Renal cortical epithelial cell (primary cell): ENCODE results near the gene HTRA1. TPM values are rescaled to one million over a fixed set of nuclear protein-coding genes. Genes with fewer than 3 reads are reported as not detected.

ENCODE experiments used
- DNase-seq: peaks from one replicate; pipeline ENCODE4 v3.0.0-alpha.2; 2011; ENCODE audit warnings: low read depth
- total RNA-seq: library from RNA; depleted of rRNA; stranded (reverse); fragments of >200 nt; gene quantifications from 2 replicates; pipeline ENCODE4 v1.2.3, GENCODE V29; 2014

HTRA1 gene
- total RNA-seq, 1 donor from 2014 or later, result 27.9 TPM

DNA sequence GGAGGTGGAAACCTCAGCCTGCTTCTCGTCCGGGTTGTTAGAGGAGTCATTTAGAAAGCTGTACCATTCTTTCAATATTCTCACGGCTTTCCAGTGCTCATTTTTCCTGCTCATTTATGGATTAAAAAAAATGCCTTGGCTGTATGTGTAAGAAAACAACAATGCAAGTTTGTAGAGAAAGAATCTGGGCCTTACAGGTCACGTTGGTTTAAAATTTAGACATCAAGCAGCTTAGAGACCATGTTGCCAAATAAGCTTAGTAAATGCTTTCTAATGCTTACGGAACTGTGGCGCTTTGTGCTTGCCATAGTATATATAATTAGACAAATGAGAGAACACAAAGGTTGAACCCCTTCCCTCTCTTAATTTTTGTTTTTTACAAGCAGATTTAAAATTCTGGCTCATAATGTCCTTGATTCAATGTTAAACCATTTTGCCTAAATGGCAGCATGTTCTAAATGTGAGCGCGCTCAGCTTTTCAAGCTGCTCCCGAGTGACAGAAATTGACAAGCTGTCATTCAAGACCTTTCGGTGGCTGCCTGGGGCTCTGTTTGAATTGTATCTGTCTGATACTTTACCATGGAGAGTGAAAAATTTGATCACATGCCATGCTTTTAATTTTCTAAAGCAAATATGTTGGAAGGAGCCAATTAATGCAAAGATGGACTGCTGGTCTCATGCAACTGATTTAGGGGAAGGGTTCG, 5.8 kb upstream of the HTRA1 start:
- DNase-seq, result no peak

DNA sequence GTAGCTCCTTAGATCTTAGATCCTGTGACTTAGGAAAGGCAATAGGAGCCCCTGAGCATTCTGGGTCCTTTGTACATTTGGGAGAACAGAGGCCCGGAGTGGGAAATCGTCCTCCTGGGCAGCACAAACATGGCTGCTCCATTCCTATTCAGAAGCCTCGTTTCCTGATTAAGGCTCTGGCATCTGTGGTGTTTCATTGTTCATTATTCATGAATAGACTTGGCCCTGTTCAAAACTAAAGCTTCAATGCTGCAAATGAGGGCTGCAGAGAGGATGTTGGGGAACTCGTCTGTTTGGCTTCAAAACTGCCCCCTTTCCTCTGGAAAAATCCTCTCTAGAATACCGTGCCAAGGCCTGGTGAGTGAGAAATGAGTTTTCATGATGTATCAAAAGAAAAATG, 3.4 kb upstream of the HTRA1 start:
- no peak for DNase-seq

DNA sequence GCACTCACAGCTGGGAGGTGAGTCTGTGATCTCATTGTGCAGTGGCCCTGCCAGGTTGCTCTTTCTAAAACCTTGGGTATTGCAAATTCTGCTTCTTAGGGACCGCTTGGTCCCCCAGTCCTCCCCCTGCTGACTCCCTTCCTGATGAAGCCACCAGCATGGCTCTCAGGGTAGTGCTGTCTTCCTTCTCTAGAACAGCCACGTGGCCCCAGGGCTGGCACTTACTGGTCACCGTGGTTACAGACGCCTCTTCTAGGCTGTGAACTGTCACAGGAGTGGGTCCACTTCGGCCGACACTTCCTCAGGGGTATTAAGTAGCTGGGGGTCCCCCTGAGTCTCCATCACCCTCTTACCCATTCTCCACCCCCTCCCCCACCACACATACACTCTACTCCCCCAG, 2.7 kb upstream of the HTRA1 start:
- no peak for DNase-seq

DNA sequence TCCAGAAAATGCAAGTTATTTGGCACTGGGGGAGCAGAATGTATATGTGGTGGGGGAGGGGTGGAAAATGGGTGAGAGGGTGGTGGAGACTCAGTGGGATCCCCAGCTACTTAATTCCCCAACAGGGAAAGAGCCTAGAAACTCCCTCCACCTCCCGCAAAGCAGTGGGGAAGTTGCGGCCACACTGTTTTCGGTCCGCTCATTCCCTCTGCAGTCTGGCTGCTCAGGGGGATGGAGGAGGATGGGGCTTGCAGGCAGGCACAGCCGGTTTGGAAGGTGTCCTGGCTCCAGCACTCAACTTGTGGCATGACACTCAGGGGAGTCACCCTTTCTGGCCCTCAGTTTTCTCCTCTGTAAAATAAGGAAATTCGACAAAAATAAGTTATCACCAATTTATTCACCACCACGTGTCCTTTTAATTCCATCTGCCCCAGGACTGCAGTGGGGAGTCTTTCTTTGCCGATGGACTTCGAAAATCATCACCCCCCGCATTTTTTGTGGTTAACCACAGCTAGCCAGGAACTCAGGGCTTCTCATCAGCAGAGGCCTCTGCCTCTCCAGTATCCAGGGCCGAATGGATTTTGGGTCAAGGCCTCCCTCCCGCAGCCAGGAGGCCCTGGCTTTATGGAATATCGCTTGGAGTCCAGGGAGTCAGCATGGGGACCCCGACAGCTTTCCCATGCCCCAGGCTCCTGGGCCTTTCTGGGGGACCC, 1.6 kb upstream of the HTRA1 start:
- DNase-seq, result no peak

DNA sequence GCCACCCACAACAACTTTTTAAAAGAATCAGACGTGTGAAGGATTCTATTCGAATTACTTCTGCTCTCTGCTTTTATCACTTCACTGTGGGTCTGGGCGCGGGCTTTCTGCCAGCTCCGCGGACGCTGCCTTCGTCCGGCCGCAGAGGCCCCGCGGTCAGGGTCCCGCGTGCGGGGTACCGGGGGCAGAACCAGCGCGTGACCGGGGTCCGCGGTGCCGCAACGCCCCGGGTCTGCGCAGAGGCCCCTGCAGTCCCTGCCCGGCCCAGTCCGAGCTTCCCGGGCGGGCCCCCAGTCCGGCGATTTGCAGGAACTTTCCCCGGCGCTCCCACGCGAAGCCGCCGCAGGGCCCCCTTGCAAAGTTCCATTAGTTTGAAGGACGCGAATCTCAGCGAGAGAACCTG, 461 bp upstream of the HTRA1 start:
- DNase-seq, result no peak

DNA sequence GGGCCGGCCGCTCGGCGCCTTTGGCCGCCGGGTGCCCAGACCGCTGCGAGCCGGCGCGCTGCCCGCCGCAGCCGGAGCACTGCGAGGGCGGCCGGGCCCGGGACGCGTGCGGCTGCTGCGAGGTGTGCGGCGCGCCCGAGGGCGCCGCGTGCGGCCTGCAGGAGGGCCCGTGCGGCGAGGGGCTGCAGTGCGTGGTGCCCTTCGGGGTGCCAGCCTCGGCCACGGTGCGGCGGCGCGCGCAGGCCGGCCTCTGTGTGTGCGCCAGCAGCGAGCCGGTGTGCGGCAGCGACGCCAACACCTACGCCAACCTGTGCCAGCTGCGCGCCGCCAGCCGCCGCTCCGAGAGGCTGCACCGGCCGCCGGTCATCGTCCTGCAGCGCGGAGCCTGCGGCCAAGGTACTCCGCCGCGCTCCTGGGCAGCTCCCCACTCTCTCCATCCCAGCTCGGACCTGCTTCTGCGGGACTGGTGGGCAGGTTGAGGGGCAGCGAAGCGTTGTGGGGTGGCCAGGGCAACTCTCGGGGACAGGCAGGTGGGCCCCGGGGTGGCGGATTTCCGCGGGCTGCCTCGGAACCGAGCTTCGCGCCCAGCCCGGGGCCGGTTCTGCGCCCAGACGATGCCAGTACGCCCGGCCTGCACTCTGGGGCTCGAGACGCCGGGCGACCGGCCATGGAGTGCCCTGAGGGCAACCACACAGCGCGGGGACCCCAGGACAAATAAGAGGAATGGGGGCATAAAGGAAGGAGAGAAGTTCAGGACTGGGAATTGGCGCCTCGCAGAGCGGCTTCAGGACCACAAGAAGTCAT, 578 bp downstream of the HTRA1 start:
- no peak for DNase-seq

DNA sequence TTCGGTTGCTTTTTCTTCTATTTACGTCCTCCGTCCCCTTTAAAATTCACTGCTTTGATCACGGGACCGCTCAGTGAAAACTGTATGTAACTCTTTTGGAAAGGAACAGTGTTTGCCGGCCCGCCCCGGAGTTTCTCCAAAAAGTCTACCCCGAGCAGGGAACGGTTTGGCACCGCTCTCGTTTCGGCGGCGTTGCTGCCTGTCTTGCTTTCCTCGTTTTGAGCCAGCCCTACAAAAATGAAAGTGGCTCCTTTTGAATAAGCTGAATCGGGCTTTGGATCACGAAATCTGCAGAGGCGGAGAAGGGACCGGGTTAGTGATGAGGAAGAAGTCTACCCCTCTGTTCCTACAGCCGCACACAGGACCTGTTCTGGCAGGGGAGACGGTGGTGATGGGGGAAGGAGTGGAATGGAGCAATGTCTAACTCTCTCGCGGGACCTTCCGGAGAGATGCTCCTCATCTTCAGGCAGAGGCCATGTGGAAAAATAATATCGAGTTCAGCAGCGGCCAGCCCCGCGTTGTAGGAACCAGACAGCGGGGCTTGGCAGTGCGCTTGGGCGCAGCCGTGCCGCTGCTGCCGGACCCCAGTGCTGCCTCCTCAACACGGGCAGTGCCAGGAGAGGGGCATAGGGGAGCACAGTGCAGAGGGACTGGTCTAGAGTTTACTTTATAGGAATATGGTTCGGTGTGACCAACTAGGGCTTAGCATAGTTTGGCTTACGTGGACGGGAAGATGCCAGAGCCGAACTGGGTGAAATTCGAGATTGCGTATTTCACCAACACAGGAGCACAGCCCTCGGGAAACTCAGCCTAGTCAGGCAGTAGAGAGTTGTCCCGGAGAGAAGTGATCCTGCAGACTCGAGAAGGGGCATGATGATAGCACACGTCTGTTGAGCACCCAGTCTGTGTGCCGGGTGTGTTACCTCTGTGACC, 1.4 kb downstream of the HTRA1 start:
- DNase-seq, result no peak

DNA sequence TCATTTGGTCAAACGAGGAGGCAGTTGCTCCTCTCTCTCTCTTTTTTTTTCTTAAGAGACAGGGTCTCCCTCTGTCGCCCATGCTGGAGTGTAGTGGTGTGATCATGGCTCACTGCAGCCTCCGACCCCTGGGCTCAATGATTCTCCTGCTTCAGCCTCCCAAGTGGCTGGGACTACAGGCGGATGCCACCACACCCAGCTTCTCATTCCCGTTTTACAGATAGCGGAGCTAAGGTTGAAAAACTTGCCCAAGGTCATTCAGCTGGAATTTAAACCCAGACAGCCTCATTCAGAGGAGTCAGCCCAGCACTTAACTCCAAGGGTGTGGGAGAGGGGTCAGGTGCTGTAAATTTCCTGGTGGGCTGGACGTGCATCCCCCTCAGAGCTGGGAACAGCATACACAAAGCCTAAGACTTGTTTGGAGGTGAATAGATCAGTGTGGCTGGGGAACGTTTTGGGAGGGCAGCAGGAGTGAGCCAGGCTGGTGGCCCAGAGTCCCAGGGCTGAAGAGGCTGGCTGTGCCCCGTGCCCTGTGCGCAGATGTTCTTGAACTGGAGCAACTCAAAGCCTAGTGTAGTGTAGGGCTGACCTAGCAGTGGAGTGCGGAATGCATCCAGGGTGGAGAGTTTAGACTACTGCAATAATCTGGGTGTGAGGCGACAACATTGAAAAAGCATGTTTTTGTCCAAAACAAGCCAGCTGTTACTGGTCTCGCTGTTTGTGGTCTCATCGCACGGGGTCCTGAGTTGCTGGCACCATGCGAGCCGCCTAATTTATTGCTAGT, 2.3 kb downstream of the HTRA1 start:
- DNase-seq, result no peak

DNA sequence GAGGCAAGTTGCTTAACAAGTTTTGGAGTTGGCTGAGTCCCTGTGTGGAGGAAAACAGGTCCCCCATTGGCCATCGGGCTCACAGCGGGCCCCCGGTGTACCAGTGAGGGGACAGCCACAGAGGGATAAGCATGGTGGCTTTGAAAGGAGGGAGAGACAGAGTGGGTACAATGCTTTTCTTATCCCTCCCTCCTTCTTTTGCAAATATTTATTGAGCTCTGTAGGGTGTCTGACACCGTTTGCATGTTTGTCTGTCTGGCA, 2.8 kb downstream of the HTRA1 start:
- DNase-seq, result no peak

DNA sequence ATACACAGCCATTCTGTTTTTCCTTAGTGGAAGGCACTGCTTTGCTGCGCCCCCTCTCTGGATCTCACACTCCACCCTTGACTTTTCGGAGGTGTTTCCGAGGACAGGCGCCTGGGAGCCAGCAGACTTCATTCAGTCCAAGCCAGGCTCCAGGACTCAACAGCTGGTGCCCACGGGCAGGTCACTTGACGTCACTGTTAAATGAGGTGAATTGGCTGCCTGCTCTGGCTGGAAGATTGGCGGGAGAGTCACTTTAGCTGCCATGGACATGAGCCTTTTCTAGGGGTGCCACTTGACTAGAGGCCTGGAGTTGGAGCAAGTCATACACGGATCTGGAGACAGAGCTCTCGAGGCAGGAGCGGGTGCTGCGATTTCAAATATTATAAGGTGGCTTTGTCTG, 3.2 kb downstream of the HTRA1 start:
- DNase-seq, result no peak

DNA sequence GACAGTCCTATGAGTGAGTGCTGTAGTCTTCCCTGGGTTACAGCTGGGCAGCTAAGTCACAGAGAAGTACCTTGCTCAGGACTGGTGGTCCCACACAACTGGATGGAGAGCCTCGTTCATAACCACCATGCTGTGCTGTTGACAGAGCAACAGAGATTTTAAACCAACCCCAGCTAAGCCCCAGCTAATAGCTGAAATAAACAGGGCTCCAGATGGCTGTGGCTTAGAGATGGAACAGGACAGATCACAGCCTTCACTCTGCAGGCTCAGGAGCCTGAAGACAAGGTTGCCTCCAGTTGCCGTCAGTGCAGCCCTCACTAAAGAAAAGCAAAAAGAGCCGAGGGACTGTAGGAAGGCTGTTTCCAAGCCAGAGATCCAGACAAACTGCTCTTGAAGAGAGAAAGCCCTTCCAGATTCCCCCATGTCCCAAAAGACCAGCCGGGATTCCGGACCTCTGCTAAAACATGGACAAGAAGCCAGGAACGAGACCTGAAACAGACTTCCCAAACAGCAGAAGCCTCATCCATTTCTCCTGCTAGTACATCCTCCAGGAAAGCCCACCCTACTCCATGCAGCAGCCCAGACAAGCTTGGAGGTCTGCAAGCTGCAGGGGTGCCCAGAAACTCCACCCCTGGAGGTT, 4.2 kb downstream of the HTRA1 start:
- DNase-seq, result no peak

DNA sequence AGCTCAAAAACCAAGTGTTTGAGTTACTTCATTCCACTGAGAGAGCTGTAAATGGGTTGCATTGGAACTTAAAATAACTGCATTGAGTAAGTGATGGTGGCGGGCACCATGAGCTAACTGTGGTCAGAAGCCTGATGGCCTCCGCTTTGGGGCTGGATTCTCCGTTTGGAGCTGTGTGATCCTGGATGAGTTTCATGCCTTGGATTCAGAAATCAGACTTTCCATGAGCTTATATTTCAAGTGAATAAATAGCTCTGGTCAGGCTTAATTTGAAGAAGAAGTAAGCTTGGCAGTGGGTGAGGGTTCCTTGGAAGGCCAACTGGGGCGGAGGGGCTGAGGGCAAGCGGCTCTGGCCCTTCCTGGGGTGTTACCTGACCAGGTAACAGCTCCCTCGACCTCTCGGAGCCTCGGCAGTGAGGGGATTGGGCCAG, 5.6 kb downstream of the HTRA1 start:
- no peak for DNase-seq

DNA sequence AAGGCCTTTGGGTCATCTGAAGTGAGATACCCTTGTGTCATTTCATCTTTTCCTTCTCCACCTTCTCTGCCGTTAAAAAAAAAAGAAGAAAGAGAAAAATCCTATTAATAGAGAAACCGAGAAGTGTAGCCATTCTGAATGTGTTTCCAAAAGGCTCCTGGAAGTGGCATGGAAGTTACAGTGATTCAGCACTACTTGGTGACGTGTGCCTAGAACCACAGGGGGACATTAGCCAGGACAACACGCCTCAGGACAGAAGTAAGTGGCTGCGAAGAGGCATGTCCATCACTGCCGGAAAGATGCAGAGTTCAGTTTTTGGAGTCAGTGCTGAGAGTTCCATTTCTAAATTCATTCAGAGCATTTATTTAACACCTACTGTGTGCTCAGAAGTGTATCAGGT, 6.3 kb downstream of the HTRA1 start:
- DNase-seq, result no peak

DNA sequence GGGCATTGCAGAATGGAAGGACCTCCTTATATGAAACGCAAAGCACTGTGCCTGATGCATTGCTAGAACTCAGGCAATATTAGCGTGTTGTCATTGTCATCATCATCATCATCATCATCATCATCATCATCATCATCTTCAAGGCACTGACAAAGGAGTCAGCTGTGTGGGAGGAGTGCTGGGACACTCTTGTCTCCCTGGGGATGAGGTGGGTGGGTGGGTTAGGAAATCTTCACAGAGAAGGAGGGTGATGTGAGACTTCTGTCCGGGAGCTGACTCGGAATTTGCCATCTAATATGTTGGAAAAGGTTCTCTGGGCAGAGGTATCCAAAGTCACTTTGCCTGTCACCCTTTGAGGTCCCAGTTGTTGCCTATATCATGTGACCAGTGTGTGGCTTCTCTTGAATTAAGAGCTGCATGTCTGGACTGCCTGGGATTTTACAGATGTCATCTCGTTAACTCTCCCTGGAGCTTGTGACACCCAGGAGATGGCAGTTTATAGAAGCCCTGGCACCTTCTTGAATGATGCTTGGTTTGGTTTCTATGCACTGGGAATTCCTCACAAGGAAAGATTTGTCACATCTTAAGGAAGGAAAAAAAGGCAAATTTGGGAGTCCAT, 7.1 kb downstream of the HTRA1 start:
- DNase-seq, result no peak

DNA sequence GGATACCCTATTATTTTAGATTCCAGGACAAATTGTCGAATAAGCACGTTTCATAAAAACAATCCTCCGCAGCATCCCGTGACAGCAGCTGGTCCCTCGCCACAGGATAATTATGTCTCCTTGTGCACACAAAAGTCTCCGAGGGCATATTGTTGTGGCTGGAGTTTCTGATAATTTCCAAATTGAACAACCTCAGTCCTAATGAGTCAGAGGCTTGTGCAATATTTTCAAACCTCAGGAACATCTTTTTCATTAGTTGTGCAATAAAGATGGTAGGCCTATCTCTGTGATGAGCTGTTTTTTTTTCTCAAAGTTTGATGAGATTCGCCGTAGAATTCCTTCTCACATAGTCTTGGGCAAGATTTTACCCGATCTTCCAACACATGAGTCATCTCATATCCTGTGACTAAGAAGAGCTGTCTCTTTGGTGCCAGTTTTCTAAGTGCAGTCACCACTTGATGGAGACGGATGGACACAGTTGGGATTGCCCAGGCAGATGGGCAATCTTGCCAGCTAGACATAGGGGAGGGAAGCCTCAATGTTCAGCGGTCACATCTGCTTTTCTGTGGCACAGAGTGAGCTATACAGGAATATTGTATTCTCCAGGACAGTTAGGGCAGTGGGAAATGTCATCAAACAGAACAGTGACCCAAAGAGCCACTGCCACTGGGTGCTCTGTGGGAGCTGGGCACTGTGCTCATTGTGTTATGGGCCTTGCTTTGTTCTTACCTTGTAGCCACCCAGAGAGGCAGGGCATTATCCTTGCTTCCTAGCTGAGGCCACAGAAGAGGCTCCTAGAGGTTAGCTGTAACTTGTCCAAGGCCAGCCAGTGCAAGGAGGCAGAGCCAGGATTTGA, 7.8 kb downstream of the HTRA1 start:
- peak; percentile 98 for DNase-seq

DNA sequence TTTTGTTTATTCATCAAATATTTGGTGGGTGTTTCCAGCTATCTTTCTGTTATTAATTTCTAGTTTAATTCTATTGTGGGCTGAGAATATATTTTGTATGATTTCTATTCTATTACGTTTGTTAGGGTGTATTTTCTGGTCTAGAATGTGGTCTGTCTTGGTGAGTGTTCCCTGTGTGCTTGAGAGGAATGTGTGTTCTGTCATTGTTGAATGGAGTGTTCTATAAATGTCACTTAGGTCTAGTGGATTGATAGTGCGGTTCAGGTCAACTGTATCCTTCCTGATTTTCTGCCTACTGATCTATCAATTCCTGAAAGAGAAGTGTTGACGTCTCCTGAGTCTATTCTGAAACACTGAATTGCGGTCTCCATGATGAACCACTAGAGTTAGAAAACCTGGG, 8.5 kb downstream of the HTRA1 start:
- no peak for DNase-seq

DNA sequence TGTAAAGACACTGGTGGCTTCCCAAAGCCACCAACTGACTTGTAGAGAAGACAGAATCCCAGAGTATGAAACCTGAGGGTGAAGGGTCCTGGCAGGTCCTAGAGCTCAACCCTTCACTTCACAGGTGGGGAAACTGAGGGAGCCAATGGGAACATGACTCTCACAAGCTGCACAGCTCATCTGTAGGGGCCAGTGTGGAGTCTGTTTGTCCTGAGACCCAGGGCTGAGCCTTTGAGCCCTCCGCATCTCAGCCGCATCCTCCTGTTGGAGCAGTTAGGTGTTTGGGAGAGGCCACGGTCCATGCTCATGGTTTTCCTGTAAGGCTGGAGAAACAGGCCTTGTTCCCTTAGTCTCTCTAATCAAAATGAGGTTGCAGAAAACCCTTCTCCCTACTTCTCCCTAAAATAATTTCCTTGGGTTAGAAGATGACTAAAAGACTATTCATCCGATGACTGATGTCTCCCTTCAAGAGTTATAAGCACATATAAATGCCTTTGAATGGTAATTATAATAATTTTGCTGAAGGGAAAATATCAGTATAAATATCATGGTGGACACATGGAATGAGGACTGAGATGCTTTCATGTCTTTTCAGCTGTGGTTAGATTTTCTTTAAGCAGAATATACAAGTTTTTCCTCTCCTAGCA, 10.3 kb downstream of the HTRA1 start:
- no peak for DNase-seq

DNA sequence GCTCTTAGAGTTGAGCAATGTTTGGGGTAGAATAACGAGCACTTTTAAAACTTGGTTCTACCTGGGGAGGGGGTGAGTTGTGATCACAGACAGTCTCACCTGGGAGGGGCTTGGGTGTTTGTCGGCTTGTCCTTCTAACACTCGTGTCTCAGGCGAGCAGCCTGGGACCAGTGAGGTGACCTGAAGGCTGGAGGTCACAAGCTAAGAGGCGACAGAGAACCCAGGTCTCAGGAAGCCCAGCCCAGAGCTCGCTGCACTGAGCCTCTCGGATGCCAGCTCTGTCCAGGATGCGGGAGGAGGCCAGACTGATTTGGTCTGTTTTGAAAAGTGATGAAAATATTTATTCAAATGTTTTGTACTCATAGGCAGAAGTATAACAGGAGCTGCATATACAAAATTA, 11.8 kb downstream of the HTRA1 start:
- no peak for DNase-seq
